ENCODE data around the gene KIAA1549.

Gene KIAA1549

DNA sequence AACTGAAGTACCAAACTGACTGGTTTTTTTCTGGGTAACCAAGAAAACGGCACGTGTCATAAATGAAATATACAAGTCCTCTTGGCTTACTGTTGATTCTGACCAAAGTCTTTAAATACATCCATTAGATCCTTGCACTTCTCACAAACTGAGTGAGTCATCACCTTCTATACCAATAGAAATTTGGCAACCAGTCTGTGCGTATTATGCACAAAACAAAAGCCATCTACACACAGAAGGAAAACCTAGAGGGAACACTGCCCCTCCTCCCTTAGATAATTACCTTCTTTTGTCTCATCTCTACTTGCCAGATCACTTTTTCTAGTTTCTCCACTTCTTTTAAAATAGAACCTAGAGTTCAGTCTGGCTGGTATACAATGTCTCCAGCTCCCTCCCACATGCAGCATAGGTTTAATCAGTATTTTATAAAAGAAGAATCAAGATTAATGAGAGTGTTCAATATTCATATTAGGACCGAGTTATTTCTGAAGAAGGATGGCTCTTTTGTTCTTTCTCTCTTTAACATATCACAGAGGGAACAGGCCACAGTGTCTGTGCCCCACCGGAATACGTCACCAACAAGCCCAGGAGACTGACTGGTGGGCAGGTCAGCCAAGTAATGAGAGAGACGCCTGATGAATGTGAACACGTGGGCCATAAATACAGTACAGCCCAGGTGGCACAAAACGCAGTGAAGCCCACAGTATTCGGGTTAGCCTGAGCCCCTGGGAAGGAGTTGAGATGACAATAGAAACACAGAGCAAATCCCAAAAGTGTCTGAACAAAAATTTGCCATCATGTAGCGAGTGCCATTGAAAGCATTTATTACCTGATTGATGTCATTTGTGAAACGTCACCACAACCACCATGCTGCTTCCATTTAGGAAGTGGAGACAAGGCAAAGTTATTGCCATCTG is 91.3 kb downstream of the KIAA1549 start:
- TF ChIP-seq, protein P1, sequence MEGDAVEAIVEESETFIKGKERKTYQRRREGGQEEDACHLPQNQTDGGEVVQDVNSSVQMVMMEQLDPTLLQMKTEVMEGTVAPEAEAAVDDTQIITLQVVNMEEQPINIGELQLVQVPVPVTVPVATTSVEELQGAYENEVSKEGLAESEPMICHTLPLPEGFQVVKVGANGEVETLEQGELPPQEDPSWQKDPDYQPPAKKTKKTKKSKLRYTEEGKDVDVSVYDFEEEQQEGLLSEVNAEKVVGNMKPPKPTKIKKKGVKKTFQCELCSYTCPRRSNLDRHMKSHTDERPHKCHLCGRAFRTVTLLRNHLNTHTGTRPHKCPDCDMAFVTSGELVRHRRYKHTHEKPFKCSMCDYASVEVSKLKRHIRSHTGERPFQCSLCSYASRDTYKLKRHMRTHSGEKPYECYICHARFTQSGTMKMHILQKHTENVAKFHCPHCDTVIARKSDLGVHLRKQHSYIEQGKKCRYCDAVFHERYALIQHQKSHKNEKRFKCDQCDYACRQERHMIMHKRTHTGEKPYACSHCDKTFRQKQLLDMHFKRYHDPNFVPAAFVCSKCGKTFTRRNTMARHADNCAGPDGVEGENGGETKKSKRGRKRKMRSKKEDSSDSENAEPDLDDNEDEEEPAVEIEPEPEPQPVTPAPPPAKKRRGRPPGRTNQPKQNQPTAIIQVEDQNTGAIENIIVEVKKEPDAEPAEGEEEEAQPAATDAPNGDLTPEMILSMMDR (conservative IDR thresholded peaks at IDR 0.05; ENCODE audit: control insufficient read depth, insufficient read depth, low read depth, low read length) = no peak
- H3K4me3 ChIP-seq (ENCODE audit: control insufficient read depth, low read depth, low read length) = no peak overlapping the region
- DNase-seq (ENCODE audit: low read depth) = peak; percentile 42

DNA sequence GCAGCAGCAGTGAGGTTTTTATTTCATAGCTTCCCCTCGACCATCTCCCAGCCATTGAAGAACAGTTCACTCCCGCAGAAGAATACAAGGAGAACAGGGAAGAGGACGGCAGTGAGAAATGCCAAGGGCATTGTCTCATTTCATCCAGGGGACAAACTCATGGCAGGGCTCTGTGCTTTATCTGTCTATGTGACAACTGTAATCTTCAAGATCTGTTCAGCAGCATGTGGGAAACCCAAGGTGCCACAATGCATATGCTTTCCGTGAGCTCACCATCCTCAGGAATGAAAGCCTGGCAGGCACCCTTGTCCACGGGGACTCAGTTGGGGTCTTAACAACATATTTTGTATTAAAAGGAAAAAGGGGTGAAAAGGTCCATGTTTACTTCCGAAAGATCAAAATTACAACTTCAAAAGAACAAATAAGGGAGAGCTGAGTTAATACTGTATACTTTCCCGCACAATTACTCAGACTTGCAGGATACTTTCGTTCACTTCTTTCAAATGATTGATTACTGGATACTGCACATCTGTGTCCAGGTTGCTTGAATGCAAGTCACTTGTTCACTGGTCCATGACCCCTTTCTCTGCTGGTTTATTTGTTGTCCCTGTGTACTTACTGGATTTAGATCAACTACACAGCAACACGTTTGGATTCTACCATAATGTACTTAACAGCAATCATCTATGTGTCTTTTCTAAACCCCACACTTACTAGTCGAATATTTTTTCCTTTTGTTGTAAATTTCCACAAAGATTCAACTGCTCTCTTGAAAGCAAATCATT is 93.1 kb downstream of the KIAA1549 start:
- TF ChIP-seq, protein P1 (conservative IDR thresholded peaks at IDR 0.05; ENCODE audit: control insufficient read depth, insufficient read depth, low read depth, low read length) = no peak
- H3K4me3 ChIP-seq (ENCODE audit: control insufficient read depth, low read depth, low read length) = no peak overlapping the region
- DNase-seq (ENCODE audit: low read depth) = no peak

DNA sequence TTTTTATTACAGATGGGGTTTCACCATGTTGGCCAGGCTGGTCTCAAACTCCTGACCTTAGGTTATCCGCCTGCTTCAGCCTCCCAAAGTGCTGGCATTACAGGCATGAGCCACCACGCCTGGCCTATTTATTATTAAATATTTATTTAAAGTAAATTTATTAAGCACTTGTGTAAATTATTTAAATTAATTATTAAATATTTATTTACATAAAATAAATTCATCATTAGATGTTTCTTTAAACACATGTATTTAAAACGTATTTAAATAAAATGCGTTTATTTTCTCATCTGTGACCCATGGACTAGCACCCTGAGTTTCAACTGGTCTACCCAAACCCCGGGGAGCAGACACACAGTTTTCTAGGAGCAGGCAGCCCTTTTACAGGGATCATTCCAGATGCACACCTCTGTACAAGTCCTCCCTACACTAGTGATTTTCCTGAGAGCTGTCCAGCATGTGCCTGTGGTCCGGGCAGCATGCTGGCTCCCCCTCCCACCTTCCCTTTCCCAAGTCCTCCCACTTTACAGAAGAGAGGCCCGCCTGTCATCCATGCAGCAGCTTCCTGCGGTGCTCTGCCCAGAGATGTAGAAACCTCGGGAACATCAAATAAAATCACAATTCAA is 94.0 kb downstream of the KIAA1549 start:
- H3K4me3 ChIP-seq (ENCODE audit: control insufficient read depth, low read depth, low read length) = no peak overlapping the region
- TF ChIP-seq, protein P1 (conservative IDR thresholded peaks at IDR 0.05; ENCODE audit: control insufficient read depth, insufficient read depth, low read depth, low read length) = no peak
- no peak for DNase-seq (ENCODE audit: low read depth)

DNA sequence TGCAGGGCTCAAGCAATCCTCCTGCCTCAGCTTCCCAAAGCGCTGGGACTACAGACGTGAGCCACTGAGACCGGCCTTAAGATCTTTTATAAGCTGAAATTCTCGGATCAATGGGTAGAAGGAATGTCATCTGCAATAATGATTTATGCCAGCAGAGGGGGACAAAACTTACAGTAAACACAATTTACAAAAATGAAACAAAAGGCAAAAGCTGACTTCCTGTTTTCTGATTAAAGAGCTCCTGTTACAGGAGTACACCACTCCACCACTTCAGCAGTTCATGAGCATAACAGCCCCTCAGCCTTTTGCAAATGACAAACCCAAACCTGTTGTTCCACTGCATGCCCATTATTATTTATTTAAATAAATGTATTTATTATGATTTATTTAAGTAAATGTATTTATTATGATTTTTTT is 94.7 kb downstream of the KIAA1549 start:
- TF ChIP-seq, protein P1 (conservative IDR thresholded peaks at IDR 0.05; ENCODE audit: control insufficient read depth, insufficient read depth, low read depth, low read length) = peak; percentile 69
- H3K4me3 ChIP-seq (ENCODE audit: control insufficient read depth, low read depth, low read length) = no peak overlapping the region
- peak; percentile 76 for DNase-seq (ENCODE audit: low read depth)

DNA sequence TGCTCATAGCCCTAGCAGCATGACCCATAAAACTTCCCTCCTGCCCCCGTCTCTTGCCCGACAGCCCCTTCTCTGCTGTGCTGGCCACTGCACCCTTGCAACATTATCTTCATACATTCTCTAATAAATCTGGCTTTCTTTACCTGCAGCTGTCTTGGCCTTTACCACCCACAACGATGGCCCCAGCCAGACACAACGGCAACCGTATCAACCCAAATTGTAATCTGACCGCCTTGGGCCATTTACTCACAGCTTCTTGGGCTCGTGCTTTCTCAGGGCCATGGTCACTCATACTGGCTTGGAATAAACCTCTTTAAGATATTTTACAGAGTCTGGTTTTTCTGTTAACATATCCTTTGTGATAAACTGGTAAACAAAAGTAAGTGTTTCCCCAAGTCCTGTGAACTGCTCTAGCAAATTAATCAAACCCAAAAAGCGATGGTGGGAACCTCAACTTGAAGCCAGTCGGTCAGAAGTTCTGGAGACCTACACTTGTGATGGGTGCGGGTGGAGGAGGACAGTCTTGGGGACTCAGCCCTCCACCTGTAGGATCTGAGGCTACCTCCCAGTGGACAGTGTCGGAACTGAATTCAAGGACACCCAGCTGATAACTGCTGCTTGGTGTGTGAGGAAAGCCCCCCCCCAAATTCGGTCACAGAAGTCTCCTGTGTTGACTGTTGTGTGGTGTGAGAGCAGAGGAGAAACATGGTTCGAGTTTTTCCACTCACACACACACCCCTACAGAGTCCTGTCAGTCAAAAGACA is 95.6 kb downstream of the KIAA1549 start:
- no peak for DNase-seq (ENCODE audit: low read depth)
- TF ChIP-seq, protein P1 (conservative IDR thresholded peaks at IDR 0.05; ENCODE audit: control insufficient read depth, insufficient read depth, low read depth, low read length) = no peak
- no peak overlapping the region for H3K4me3 ChIP-seq (ENCODE audit: control insufficient read depth, low read depth, low read length)

DNA sequence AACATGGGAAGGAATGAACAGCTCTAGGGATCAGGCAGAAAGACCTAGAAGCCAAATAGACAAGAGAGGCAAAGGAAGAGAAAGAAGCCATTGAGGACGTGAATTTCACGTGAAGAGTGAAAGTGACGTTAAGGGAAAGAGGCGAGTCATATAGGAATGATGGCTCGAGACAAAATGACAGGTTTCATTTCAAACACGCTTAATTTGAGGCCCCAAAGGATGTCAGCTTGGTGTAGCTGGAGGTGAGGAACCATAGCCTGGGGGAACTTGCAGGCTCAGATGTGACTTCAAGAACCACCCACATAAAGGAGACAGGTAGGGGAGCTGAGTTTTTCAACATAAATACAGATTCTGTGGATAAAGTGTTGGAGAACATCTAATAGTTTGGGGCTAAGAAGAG is 98.9 kb downstream of the KIAA1549 start:
- TF ChIP-seq, protein P1 (conservative IDR thresholded peaks at IDR 0.05; ENCODE audit: control insufficient read depth, insufficient read depth, low read depth, low read length) = no peak
- no peak overlapping the region for H3K4me3 ChIP-seq (ENCODE audit: control insufficient read depth, low read depth, low read length)
- DNase-seq (ENCODE audit: low read depth) = no peak

All from fibroblast of mammary gland (primary cell).